Measurements from ENCODE around the gene CRYGD. TPM values are rescaled to one million over a fixed set of nuclear protein-coding genes. Genes with fewer than 3 reads are reported as not detected.
"Not testable (repeated sequence)": the region's sequence is repeated elsewhere in the genome, so short reads cannot be mapped to it uniquely, and the experiment has no call there.

Gene CRYGD
- total RNA-seq, 6 experiments from 2014 or later, result not detected

DNA sequence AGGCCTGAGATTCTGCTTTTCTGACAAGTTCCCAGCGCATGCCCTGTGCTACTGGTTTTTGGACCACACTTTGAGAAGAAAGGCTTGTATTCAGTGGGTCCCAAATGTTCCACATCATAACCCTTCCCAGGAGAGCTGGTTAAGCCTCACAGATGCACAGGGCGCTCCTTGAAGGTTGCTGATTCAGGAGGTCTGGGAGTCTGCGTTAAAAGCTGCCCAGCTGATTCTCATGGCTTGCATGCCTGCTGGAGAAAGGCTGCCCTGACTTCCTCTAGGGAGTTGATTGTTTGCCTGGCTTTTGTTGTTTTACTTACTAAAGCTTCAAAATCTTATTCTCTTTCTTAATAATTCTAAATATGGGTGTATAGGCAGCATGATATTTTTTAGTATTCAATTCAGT lies 20.7 kb downstream of the CRYGD start:
- TF ChIP-seq, protein P1, sequence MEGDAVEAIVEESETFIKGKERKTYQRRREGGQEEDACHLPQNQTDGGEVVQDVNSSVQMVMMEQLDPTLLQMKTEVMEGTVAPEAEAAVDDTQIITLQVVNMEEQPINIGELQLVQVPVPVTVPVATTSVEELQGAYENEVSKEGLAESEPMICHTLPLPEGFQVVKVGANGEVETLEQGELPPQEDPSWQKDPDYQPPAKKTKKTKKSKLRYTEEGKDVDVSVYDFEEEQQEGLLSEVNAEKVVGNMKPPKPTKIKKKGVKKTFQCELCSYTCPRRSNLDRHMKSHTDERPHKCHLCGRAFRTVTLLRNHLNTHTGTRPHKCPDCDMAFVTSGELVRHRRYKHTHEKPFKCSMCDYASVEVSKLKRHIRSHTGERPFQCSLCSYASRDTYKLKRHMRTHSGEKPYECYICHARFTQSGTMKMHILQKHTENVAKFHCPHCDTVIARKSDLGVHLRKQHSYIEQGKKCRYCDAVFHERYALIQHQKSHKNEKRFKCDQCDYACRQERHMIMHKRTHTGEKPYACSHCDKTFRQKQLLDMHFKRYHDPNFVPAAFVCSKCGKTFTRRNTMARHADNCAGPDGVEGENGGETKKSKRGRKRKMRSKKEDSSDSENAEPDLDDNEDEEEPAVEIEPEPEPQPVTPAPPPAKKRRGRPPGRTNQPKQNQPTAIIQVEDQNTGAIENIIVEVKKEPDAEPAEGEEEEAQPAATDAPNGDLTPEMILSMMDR (IDR thresholded peaks at IDR 0.05), result no peak
- no peak overlapping the region for H3K27ac Mint-ChIP-seq
- peaks cover 13% of the 10 kb centered on the region for H3K27me3 Mint-ChIP-seq (ENCODE audit: insufficient read depth)
- no peaks in the 10 kb centered on the region for H3K36me3 Mint-ChIP-seq (ENCODE audit: low read depth)
- H3K4me1 Mint-ChIP-seq (ENCODE audit: low read depth), result peaks cover 10% of the 10 kb centered on the region; the same call in 1 of the 2 replicates
- H3K4me3 Mint-ChIP-seq, result no peak overlapping the region
- H3K9me3 Mint-ChIP-seq, result no peaks in the 10 kb centered on the region
- DNase-seq, result no peak

DNA sequence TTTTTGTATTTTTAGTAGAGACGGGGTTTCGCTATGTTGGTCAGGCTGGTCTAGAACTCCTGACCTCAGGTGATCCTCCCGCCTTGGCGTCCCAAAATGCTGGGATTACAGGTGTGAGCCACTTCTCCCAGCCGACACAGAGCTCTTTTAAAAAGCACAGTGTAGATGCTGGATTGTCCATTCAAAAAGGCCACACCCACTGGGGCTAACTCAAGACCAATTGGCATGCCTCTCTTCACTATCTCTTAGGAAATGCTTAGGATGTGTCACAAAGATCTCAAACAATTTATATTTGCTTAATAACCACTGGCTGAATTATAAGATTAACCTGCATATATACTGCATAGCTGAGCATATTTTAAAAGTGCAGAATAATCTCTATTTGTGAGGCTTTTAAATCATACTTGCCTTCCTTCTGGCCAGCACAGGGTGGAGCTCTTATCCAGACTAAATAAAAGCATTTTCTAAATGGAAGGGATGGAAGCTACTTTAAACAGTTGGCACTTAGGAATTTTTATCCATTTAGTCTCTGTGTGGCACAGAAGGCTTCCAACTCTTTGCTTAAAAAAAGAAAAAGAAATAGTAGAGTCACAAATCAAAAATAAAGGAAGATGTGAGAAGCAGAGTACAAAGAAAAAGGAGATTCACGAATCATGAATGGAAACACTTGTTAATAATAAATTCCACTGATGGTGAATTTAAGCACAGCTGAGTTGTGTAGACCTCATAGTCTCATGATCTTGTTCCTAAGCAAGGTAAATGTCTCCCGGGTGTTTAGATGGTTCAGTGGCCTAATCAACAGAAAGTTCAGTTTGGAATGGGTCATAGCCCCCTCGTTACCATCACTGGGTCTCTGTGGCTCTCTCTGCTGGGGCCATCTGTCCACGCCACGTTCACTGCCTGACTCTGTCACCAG lies 22.4 kb downstream of the CRYGD start:
- TF ChIP-seq, protein P1 (IDR thresholded peaks at IDR 0.05), result peak; percentile 59
- no peak overlapping the region for H3K4me3 Mint-ChIP-seq
- no peaks in the 10 kb centered on the region for H3K9me3 Mint-ChIP-seq
- H3K27me3 Mint-ChIP-seq (ENCODE audit: insufficient read depth), result peaks cover 17% of the 10 kb centered on the region
- peaks cover 10% of the 10 kb centered on the region; the same call in 1 of the 2 replicates for H3K4me1 Mint-ChIP-seq (ENCODE audit: low read depth)
- peak; percentile 20 for DNase-seq
- H3K27ac Mint-ChIP-seq, result no peak overlapping the region
- H3K36me3 Mint-ChIP-seq (ENCODE audit: low read depth), result no peaks in the 10 kb centered on the region

DNA sequence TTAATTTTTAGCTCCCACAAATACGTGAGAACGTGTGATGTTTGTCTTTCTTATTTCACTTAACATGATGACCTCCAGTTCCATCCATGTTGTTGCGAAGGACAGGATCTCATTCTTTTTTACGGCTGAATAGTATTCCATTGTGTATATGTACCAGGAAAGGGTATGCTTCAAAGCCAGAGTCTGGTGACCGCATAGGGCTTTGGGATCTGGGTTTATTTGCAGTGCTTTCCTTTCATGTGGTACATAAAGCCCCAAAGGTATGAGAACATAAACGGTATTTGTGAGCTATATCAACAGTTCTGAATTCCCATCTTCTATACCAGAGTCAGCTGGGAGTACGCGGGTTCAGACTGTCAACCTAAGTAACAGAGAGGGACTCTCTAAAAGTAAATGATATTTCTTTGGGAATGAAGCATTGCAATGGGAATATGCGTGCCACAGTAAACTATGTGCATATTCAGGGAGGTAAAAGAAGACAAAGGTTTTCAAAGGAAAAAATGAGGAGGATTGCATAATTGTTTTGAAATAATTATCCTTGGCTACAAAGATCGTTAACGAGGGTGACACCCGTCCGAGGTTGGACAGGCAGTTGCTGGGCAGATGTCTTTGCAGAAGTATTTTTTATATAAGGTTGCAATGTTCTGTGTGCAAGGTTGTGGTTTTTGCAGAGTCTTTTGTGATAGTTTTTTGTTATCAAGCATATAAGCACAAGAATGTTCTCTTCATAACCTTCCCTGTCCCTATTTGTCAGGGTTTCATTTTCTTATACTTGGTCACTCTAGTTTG lies 24.4 kb downstream of the CRYGD start:
- Mint-ChIP-seq H3K27me3 (ENCODE audit: insufficient read depth) (peaks cover 16% of the 10 kb centered on the region), H3K36me3 (ENCODE audit: low read depth) (no peaks in the 10 kb centered on the region), H3K9me3 (no peaks in the 10 kb centered on the region), H3K4me3 (no peak overlapping the region), H3K27ac (no peak overlapping the region), H3K4me1 (ENCODE audit: low read depth) (peaks cover 10% of the 10 kb centered on the region; the same call in 1 of the 2 replicates)
- TF ChIP-seq, protein P1 (IDR thresholded peaks at IDR 0.05), result no peak
- DNase-seq, result no peak

DNA sequence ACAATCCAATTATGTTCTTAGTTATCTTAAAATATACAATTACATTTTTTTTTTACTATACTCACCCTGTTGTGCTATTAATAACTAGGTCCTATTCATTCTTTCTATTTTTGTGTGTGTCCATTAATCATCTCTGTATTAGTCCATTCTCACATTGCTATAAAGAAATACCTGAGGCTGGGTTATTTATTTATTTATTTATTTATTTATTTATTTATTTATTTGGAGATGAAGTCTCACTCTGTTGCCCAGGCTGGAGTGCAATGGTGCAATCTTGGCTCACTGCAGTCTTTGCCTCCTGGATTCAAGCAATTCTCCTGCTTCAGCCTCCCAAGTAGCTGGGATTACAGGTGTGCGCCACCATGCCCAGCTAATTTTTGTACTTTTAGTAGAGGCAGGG lies 25.6 kb downstream of the CRYGD start:
- H3K4me3 Mint-ChIP-seq; DNase-seq; H3K36me3 Mint-ChIP-seq (ENCODE audit: low read depth); H3K9me3 Mint-ChIP-seq; H3K4me1 Mint-ChIP-seq (ENCODE audit: low read depth); H3K27ac Mint-ChIP-seq: not testable (repeated sequence)
- H3K27me3 Mint-ChIP-seq (ENCODE audit: insufficient read depth), result peaks cover 13% of the 10 kb centered on the region

DNA sequence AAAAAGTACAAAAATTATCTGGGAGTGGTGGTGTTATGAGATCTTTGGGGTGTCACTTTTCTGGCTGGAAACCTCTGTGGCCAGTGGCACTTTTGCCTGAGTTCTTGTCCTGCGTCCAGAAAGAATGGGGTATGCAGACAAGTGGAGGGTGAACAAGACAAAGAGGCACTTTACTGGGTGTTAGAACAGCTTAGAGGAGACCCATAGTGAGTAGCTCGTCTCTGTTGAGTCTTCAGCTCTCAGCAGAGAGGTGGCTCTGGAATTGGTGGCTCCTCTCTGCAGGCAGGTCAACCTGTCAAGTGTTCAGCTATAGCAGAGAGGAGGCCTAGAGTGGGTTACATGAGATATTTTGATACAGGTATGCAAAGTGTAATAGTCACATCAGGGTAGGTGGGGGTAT lies 26.1 kb downstream of the CRYGD start:
- TF ChIP-seq, protein P1 (IDR thresholded peaks at IDR 0.05), result no peak
- peaks cover 13% of the 10 kb centered on the region for H3K27me3 Mint-ChIP-seq (ENCODE audit: insufficient read depth)
- H3K9me3 Mint-ChIP-seq, result no peaks in the 10 kb centered on the region
- no peak overlapping the region for H3K4me3 Mint-ChIP-seq
- DNase-seq, result no peak
- no peaks in the 10 kb centered on the region for H3K36me3 Mint-ChIP-seq (ENCODE audit: low read depth)
- peaks cover 10% of the 10 kb centered on the region; the same call in 1 of the 2 replicates for H3K4me1 Mint-ChIP-seq (ENCODE audit: low read depth)
- H3K27ac Mint-ChIP-seq, result no peak overlapping the region
